Putamen (tissue), 1 donor: ENCODE measurements around the gene ATP6V1B1.
"Not testable (repeated sequence)": the region's sequence is repeated elsewhere in the genome, so short reads cannot be mapped to it uniquely, and the experiment has no call there.

ENCODE experiments used
- DNase-seq: peaks from one replicate; pipeline ENCODE4 v3.0.0-alpha.2; 2016; ENCODE audit warnings: low spot score

ATP6V1B1 gene

GRCh38 chr2:70991142-70991541, 55.4 kb downstream of the ATP6V1B1 start:
- DNase-seq = no peak

- DNase-seq = no peak
Observed at GRCh38 chr2:70991742-70992141, 56.0 kb downstream of the ATP6V1B1 start.

GRCh38 chr2:70992945-70993853, 57.5 kb downstream of the ATP6V1B1 start:
- no peak for DNase-seq

GRCh38 chr2:70994009-70994698, 58.5 kb downstream of the ATP6V1B1 start:
- no peak for DNase-seq

GRCh38 chr2:70994699-70995425, 59.2 kb downstream of the ATP6V1B1 start, which contains the start of gene TEX261:
TSS of gene TEX261 (minus strand) at chr2:70994873. CDS start at chr2:70994757, 116 bp downstream.
- DNase-seq = peak; percentile 84

GRCh38 chr2:70995426-70995729, 59.7 kb downstream of the ATP6V1B1 start:
- no peak for DNase-seq

- DNase-seq = not testable (repeated sequence)
Observed at GRCh38 chr2:70998885-70999284, 63.2 kb downstream of the ATP6V1B1 start.

GRCh38 chr2:70999362-70999761, 63.7 kb downstream of the ATP6V1B1 start:
- DNase-seq = no peak

- not testable (repeated sequence) for DNase-seq
Observed at GRCh38 chr2:70999931-71000330, 64.2 kb downstream of the ATP6V1B1 start.

- DNase-seq = peak; percentile 43
Observed at GRCh38 chr2:71000780-71001591, 65.3 kb downstream of the ATP6V1B1 start.

GRCh38 chr2:71001592-71001927, 65.9 kb downstream of the ATP6V1B1 start:
- DNase-seq = no peak

- no peak for DNase-seq
Observed at GRCh38 chr2:71001981-71002570, 66.4 kb downstream of the ATP6V1B1 start.

- no peak for DNase-seq
Observed at GRCh38 chr2:71003396-71003795, 67.7 kb downstream of the ATP6V1B1 start.

- DNase-seq = no peak
Observed at GRCh38 chr2:71003966-71004755, 68.5 kb downstream of the ATP6V1B1 start.

- no peak for DNase-seq
Observed at GRCh38 chr2:71004857-71005256, 69.2 kb downstream of the ATP6V1B1 start.

- DNase-seq = no peak
Observed at GRCh38 chr2:71005271-71006202, 69.8 kb downstream of the ATP6V1B1 start.

GRCh38 chr2:71006323-71006722, 70.6 kb downstream of the ATP6V1B1 start:
- DNase-seq = no peak

GRCh38 chr2:71006955-71007799, 71.5 kb downstream of the ATP6V1B1 start:
- no peak for DNase-seq

- no peak for DNase-seq
Observed at GRCh38 chr2:71008342-71008741, 72.6 kb downstream of the ATP6V1B1 start.
